Measurements from ENCODE around the gene FFAR2.
"Not testable (repeated sequence)": the region's sequence is repeated elsewhere in the genome, so short reads cannot be mapped to it uniquely, and the experiment has no call there.

Gene FFAR2

DNA sequence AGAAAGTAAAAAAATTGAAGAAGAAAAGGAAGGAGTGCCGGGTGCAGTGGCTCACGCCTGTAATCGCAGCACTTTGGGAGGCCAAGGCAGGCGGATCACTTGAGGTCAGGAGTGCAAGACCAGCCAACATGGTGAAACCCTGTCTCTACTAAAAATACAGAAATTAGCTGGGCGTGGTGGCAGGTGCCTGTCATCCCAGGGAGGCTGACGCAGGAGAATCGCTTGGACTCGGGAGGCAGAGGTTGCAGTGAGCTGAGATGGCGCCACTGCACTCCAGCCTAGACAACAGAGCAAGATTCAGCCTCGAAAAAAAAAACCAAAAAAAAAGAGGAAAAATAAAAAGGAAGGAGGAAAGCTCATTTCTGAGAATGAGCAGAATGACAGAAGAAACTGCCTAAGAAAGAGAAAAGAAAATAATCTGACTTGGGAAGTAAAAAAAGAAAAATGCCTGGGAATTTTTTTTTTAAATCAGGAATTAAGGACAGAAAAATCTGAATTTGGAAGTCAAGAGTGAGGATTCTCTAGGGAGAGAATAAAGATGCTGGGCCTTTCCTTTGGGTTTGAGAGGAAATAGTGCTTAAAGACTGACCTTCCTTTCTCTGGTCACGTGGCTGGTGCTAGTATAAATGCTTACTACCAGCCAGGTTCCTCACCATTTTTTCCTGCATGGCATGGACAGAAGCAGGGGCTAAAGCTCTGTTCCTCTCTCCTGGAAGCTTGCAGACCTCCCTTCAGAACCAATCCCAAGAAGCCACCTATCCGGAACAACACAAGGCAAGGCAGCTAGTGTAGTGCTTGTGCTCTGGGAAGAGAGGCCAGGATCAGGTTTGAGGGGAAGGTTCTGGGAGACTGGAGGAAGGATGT, at the start of gene FFAR2:
TSS of gene FFAR2 (plus strand) at position 652 of the 864 bp plus-strand sequence. CDS start 1,458 bp downstream, outside the sequence.
- no peak for DNase-seq

DNA sequence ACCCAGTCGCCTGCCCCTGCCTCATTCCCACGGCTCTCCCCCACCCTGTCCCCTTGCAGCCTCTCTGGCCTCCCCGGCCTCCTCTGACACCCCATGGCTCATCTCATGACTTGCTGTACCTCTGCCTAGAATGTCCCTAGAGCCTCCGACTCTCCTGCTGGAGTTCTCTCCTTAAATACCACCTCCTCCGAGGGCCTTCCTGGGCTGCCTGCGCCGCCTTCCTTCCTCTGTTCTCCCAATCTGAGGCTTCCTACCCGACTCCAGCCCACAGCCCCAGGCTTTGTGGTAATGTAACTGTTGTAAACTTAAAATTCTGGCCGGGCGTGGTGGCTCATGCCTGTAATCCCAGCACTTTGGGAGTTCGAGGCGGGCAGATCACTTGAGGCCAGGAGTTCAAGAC, 49.5 kb upstream of the FFAR2 start:
- no peak for DNase-seq

DNA sequence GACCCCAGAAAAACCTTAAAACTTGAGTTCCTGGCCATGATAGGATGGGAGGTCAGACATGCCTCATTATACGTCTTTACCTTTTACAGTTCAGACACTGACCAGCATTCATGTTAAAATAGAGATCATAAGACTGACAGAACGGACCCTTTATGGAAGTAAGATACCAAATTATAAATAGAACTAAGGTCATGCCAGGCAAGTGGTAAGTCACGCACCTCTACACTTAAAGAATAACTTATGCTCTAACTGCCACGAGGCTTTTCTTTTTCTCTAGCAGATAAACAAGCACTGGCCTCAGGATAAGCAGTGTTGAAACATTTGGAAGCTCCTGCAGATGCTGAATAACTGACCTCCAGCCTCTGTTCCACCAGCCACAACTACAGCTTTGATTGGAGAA, 48.8 kb upstream of the FFAR2 start:
- no peak for DNase-seq

DNA sequence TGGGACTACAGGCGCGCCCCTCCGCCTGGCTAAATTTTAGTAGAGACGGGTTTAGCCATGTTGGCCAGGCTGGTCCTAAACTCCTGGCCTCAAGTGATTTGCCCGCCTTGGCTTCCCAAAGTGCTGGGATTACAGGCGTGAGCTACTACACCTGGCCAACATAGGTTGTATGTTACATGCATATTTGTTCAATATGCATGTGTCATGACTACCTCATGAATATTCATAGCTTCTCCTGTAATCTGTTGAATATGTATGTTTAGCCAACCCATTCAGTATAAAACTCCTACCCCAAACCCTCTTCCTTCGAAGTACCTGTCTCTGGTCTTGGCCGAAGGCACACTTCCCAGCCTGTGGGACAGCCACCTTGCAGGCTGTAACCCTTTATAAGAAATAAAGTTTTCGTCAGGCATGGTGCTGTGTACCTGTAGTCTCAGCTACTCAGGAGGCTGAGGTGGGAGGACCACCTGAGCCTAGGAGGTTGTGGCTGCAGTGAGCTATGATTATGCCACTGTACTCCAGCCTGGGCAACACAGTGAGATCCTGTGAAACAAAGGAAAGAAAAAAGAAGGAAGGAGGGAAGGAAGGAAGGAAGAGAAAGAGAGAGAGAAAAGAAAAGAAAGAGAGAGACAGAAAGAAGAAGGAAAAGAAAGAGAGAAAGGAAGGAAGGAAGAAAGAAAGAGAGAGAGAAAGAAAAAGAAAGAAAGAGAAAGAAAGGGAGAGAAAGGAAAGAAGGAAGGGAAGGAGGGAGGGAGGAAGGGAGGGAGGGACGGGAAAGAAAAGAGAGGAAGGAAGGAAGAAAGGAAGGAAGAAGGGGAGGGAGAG, 47.9 kb upstream of the FFAR2 start:
- DNase-seq: no peak

DNA sequence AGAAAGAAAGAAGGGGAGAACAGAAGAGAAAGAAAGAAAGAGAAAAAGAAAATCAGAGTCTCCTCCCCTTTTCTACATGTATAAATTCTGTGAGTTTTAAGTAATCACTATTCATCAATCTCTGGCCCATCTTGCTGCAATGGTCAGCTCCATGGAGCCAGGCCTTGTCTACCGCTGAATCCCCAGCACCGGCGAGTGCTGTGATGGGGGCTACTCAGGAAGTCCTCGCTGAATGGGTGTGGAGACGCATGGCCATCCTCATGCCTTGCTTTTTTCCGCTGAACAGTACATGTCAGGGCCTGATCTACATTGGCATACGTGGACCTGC, 47.3 kb upstream of the FFAR2 start:
- DNase-seq: no peak

DNA sequence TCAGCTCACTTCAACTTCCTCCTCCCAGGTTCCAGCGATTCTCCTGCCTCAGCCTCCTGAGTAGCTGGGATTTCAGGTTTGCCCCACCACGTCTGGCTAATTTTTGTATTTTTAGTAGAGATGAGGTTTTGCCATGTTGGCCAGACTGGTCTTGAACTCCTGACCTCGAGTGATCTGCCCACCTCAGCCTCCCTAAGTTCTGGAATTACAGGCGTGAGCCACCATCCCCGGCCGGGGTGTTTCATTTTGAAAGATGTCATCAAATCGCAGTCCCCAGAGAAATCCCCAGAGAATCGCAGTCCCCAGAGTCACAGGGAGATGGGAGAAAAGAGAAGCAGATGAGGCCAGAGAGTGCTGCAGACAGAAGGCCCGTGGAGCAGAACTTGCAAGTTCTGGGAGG, 46.6 kb upstream of the FFAR2 start:
- DNase-seq: not testable (repeated sequence)

DNA sequence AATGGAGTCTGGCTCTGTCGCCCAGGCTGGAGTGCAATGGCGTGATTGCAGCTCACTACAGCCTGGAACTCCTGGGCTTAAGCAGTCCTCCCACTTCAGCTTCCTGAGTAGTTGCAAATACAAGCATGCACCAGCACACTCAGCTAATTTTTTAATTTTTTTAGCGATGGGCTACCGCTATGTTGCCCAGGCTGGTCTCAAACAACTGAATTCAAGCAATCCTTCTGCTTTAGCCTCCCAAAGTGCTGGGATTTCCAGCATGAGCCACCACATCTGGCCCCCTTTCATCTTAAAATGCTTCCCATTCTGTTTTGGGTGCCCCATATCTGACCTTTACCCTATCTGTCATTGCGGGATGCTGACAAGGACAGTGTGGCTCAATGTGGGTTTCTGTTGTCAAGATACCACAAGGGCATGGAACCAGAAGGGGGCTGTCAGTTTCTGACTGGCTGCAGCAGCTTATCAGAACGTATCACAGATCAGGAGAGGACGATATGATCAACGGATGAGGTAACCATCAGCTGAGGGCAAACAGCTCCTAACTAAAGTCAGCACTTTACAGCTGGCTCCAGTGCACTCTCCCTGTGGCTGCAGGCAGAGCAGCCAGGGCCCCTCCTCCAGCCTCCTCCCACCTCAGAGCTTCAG, 44.8 kb upstream of the FFAR2 start:
- no peak for DNase-seq

DNA sequence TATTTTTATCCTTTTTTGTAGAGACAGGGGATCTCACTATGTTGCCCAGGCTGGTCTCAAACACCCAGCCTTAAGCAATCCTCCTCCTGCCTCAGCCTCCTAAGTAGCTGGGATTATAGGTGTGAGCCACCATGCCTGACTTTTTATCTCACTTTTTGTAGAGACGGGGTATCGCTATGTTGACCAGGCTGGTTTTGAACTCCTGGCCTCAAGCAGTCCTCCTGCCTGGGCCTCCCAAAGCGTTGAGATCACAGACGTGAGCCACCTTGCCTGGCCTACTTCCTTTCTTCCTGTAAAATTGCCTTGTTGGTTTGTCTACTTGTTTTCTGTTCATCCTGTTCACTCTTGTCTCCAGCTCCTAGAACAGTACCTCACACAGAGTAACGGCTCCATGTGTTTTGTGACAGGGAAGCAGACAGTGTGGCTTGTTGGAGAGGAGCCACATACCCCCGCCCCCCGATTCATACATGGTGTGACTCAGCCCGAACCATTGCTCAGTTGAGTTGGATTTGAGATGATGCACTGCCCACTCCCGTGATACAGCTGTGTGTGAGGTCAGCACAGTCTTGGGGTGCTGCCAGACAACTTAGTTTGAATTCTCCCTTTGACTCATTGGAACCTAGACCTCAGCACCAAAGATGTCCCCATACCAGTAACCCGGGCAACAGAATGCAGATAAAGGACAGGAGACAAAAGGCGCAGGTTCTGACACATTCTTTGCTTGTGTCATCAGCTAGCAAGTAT, 43.0 kb upstream of the FFAR2 start:
- DNase-seq: no peak

DNA sequence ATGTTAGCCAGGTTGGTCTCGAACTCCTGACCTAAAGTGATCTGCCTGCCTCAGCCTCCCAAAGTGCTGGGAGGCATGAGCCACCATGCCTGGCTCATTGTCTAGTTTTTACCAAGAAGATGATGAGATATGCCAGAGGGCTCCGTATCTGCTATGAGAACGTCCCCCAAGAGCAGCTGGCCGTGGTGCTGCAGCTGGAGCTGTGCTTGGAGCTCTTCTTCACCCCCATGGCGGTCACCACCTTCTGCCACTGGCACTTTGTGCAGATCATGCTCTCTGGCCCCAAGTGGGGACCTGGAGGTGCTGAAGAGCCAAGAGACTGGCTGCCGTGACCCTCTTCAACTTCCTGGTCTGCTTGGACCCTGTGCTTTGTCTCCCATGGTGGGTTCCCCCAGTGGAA, 40.4 kb upstream of the FFAR2 start:
- no peak for DNase-seq

DNA sequence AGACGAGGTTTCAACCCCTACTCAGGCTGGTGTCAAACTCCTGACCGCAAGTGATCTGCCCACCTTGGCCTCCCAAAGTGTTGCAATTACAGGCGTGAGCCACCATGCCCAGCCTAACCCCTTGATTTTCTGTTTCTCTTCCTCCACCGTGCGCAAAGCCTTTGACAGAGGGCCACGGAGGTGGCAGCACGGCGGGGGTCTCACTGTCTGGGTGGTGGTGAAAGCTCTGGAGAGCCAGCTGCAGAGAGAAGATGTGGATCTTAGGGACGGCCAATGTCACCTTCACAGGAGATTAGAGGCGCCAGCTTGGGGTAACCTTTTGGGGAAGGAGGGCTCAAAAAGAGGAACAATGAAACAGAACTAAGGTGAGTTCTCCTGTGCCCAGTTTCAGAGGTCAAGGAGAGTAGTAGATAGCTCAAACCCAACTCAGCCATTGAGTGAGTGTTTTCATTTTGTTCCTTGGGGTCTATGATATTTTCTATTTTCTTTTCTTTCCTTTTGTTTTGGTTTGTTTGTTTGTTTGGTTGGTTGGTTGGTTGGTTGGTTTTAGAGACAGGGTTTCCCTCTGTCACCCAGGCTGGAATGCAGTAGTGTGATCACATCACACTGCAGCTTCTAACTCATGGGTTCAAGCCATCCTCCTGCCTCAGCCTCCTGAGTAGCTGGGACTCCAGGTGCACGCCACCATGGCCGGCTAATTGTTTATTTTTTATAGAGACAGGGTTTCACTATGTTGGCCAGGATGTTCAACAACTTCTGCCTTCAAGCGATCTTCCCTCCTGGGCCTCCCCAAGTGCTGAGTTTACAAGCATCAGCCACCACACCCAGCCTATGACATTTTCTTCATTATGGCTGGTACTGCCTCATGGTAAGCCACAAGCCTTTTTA, 39.5 kb upstream of the FFAR2 start:
- no peak for DNase-seq

DNA sequence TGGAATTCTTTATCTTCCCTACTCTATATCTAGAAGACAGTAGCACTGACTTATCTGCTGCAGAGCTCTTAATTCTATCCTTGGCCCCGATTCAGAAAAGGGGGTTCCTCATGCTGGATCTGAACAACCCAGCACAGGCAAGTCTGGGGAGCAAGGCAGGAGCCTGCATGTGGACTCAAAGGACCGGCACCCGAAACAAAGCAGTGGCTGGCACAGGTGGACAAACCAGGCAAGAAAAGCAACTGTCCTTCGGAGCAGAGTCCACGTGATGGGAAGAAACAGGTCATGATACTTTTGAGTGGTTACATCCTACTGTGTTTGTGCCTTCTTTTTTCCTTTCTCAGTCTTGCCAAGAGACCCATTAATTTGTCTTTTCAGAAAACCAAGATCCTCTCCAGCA, 38.9 kb upstream of the FFAR2 start:
- no peak for DNase-seq

DNA sequence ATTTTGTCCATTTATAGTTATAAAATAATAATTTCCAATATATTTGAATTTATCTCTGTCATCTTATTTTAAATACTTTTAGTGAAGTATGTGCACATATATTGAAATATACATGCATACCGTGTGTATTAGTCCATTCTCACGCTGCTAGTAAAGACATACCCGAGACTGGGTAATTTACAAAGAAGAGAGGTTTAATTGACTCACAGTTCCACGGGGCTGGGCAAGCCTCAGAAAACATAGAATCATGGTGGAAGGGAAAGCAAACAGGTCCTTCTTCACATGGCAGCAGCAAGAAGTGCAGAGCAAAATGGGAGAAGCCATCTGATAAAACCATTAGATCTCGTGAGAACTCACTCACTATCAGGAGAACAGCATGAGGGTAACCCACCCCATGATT, 37.6 kb upstream of the FFAR2 start:
- DNase-seq: no peak

DNA sequence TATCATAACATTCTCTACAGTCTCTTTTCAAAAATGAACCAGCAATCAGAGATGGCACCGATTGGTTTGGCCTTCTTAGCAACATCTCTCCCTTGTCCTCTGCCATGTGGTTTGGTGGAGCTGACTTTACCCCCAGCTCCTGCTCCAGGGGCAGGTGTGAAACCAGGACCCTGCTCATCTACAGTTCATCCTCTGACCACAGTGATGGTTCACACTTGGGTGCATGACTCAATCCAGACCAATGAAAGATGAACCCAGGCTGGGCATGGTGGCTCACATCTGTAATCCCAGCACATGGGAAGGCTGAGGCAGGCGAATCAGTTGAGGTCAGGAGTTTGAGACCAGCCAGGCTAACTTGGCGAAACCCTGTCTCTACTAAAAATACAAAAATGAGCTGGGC, 33.6 kb upstream of the FFAR2 start:
- no peak for DNase-seq

DNA sequence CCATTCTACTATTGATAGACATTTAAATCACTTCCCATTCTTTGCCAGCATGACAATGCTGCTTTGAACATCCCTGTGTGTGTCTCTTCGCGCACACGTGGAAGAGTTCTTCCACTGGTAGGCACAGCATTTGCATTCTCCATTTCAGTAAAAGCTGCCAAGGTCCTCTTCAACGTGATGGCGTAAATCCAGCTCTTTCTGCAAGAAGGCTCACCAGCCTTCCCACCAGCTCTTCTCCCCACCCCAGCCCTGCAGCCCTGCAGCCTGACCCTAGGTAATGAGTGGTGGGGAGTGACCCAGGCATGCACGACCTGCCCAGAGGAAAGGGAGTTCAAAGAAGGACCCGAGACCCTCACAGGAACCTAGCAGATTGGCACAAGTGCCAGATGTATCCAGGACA, 31.7 kb upstream of the FFAR2 start:
- no peak for DNase-seq

DNA sequence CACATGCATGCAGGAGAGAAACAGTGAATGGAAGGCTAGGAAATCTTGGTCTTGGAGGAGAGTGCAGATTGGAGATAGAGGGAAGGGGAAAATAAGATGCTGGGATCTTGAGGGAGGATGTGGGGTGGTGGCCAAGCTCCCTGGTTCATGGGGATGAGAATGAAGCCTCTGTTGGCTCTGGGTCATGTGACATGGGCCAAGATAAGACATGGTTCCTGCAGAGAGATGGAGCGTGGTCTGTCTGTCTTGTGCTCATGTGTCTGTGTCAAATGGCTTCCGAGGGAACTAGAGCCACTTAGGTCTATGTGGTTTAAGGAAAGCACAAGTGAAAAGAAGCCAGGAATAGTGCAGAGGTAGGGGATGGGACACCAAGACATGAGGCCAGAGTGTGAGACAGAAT, 30.8 kb upstream of the FFAR2 start:
- no peak for DNase-seq

DNA sequence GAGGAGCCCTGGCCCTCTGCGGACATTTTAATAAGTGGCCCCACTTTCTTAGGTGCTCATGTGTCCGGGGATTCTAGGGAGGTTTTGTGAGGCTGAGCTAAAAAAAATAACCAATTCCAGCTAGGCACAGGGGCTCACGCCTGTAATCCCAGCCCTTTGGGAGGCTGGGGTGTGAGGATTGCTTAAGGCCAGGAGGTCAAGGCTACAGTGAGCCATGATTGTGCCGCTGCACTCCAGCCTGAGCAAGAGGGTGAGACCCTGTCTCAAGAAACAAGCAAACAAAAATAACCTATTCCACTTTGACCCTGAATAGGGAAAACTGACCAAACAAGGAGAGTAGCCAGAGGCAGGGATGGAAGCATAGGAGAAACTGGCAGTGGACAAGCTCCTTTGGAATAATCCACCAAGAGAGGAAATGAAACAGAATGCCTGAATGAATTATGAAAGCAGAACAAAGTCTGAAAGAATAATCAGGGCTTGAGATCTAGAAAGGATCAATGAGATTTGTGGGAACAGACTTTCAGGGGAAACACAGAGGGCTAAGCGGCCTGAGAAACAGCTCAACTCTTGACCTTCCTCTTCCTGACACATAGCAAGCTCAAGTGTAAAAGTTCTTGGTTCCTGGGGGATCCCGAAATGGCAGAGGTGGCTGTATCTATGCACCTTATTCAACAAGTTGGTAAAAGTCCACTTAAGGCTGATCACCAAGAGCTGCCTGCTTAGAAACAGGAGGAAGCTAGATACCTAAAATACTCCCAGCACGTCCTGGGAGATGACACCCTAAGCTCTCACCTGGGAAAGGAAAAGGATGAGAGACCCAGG, 30.1 kb upstream of the FFAR2 start:
- no peak for DNase-seq

DNA sequence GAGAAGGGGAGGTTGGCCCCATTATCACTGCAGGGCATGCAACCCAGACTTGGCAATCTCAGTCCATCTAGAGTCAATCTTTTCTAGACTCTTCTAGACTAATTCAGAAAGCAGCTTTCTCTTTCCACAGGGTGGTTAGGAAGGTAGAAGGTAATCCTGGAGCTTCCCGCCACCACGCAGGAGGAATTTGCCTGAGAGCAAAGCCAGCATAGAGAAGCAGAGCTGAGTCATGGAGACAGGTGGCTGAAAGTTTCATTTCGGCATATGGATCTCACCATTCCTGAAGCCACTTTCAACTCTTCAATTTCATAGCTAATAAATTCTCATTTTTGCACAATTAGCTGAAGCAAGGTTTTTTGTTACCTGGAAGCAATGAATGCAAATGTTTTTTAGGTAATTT, 29.0 kb upstream of the FFAR2 start:
- DNase-seq: no peak

DNA sequence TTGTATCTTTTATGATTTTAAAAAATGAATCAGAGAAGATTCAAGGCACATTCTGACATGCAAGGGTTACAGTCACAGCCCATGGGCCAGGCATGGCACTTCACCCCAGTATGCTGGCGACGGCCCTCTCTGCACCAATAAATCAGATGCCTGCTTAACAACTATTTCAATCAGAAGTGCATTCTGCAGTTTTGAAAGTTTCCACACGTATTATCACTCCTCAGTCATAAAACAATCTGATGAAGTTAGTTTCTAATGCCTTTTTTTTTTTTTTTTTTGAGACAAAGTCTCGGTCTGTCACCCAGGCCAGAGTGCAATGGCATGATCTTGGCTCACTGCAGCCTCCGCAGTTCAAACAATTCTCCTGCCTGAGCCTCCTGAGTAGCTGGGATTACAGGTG, 28.3 kb upstream of the FFAR2 start:
- no peak for DNase-seq

DNA sequence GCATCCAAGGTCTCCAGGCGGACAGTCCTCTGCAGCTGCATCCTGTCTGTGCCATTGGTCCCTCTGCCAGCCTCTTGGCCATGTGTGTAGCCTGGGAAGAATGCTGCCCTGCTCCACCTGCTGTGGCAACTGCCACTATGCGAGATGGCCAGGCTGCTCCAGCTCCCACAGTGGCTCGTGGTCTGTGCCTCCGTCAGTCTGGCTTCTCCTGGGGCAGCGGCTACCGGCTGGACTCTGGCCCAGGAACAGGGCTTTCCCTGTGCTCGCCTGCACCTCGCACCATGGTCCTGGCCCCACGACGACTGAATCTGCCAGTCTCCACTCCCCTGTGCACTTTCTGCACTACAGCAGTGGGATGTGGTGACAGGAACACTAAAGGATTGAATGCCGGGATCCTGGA, 26.7 kb upstream of the FFAR2 start:
- no peak for DNase-seq

DNA sequence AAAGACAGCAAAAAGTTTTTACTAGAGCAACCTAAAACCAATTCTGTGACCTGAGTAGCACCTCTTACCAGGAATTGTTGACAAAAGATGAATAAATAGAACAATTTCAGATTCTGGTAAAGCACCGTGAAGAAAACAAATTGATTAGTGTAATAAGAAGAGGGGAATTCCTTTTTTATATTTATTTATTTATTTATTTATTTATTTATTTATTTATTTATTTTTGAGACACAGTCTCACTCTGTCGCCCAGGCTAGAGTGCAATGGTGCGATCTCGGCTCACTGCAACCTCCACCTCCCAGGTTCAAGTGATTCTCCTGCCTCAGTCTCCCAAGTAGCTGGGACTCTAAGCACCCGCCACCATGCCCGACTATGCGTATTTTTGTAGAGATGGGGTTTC, 24.7 kb upstream of the FFAR2 start:
- DNase-seq: not testable (repeated sequence)

DNA sequence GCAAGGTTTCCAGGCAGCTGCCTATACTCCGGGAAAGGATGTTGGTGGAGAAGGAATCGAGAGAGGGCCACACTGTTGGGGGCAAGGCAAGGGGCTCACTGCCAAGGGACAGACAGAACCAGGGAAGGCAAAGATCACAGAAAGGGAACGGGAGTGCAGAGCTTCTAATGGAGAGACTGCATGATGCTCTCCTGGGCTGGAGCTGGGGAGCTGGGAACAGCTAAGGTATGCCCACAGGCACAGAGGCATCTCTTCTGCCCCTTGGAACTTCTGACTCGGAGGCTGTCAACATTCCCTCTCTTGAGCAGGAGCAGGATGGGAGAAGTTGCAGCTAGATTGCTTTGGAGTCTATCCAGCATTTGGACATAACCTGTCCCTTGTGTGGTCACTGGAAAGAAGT, 22.4 kb upstream of the FFAR2 start:
- DNase-seq: no peak
